ENCODE results near the gene IPMK. TPM values are rescaled to one million over a fixed set of nuclear protein-coding genes. Genes with fewer than 3 reads are reported as not detected.

IPMK gene
- total and polyA plus RNA-seq, 9 of the 15 experiments (the other 6 are each of a cell fraction or from before 2014, with no cell fraction given), result 0.98 to 4.4 (median 2.7) TPM

GRCh38 chr10:58307676-58308075, 40.0 kb upstream of the IPMK start:
- H3K4me3 ChIP-seq, result no peak overlapping the region
- intact Hi-C loops (cut with micrococcal nuclease), result no loop called here
- no peak overlapping the region for H3K27ac ChIP-seq (ENCODE audit: extremely low read depth, low read depth, low read length)
- ChIA-PET POLR2A (no interaction called here), CTCF (ENCODE audit: low intra/inter-chr PET ratio) (no interaction called here)
- no peak overlapping the region for H3K4me2 ChIP-seq (ENCODE audit: insufficient read depth, low read length)
- in situ Hi-C loops (cut with MboI), result no loop called here
- no peaks in the 10 kb centered on the region for H3K9me3 ChIP-seq (replicated peaks; ENCODE audit: control insufficient read depth, insufficient read depth, low read depth, low read length)
- 1% methylated on average over 3 of the region's 3 CpGs for WGBS (ENCODE audit: insufficient coverage, low coverage, missing lambda C conversion rate)
- FAIRE-seq (no peak), ATAC-seq (no peak), DNase-seq (ENCODE audit: extremely low read depth in 1 of 4, low spot score in 3 of 4) (no peak)
- H3K36me3 ChIP-seq (ENCODE audit: control insufficient read depth, insufficient read depth, low read length), result no peaks in the 10 kb centered on the region
- H3K9me1 ChIP-seq (ENCODE audit: control insufficient read depth, insufficient read depth, low read length), result no peaks in the 10 kb centered on the region
- H4K20me1 ChIP-seq (replicated peaks; ENCODE audit: control insufficient read depth, insufficient read depth, low read length), result no peaks in the 10 kb centered on the region
- H2AFZ ChIP-seq (ENCODE audit: low read depth, low read length), result no peak overlapping the region
- H3K27me3 ChIP-seq (ENCODE audit: control insufficient read depth in 2 of 2, insufficient read depth in 2 of 2, low read length in 2 of 2), result peaks cover 4 to 8% of the 10 kb centered on the region in 2 experiments; a peak in 4 of 5 replicates
- TF ChIP-seq RBM25 (IDR thresholded peaks at IDR 0.05; ENCODE audit: low read depth, low read length, severe bottlenecking) (peak; percentile 51), ZNF121 (CRISPR knock-in tag; conservative IDR thresholded peaks at IDR 0.05) (peak; percentile 77), ZNF445 (CRISPR knock-in tag; IDR thresholded peaks at IDR 0.05; ENCODE audit: low read depth) (no peak)
- H3K4me1 ChIP-seq (replicated peaks in 1 of 2; ENCODE audit: control insufficient read depth in 2 of 2, insufficient read depth in 2 of 2, low read length in 2 of 2), result no peaks in the 10 kb centered on the region
- no peak overlapping the region for H3K9ac ChIP-seq (ENCODE audit: insufficient read depth in 1 of 2, low read depth in 2 of 2, low read length in 2 of 2)
- no TSS peak for BruUV-seq (replicated peaks)
- no peaks in the 10 kb centered on the region for H3K79me2 ChIP-seq (ENCODE audit: control insufficient read depth, insufficient read depth, low read length)

GRCh38 chr10:58305821-58306220, 38.1 kb upstream of the IPMK start:
- Histone ChIP-seq H3K9me1 (ENCODE audit: control insufficient read depth, insufficient read depth, low read length) (no peaks in the 10 kb centered on the region), H3K36me3 (ENCODE audit: control insufficient read depth, insufficient read depth, low read length) (no peaks in the 10 kb centered on the region), H3K4me1 (replicated peaks in 1 of 2; ENCODE audit: control insufficient read depth in 2 of 2, insufficient read depth in 2 of 2, low read length in 2 of 2) (no peaks in the 10 kb centered on the region), H3K27ac (ENCODE audit: extremely low read depth, low read depth, low read length) (no peak overlapping the region), H2AFZ (ENCODE audit: low read depth, low read length) (no peak overlapping the region), H3K27me3 (ENCODE audit: control insufficient read depth in 2 of 2, insufficient read depth in 2 of 2, low read length in 2 of 2) (peaks cover 4 to 8% of the 10 kb centered on the region in 2 experiments; a peak in 4 of 5 replicates), H3K79me2 (ENCODE audit: control insufficient read depth, insufficient read depth, low read length) (no peaks in the 10 kb centered on the region), H3K9ac (ENCODE audit: insufficient read depth in 1 of 2, low read depth in 2 of 2, low read length in 2 of 2) (no peak overlapping the region), H3K9me3 (replicated peaks; ENCODE audit: control insufficient read depth, insufficient read depth, low read depth, low read length) (no peaks in the 10 kb centered on the region), H3K4me3 (no peak overlapping the region), H4K20me1 (replicated peaks; ENCODE audit: control insufficient read depth, insufficient read depth, low read length) (no peaks in the 10 kb centered on the region), H3K4me2 (ENCODE audit: insufficient read depth, low read length) (no peak overlapping the region)
- in situ Hi-C loops (cut with MboI), result no loop called here
- WGBS (ENCODE audit: insufficient coverage, low coverage, missing lambda C conversion rate), result 3% methylated on average over 4 of the region's 4 CpGs
- intact Hi-C loops (cut with micrococcal nuclease), result no loop called here
- FAIRE-seq, result no peak
- ChIA-PET CTCF (ENCODE audit: low intra/inter-chr PET ratio) (no interaction called here), POLR2A (interaction anchor here (1.4 kb wide), 1 partner anchor 9 kb away, joined by 3 read pairs; no protein-coding TSS in a partner anchor)
- ATAC-seq, result no peak
- no peak for DNase-seq (ENCODE audit: extremely low read depth in 1 of 4, low spot score in 3 of 4)
- TF ChIP-seq FOS (IDR thresholded peaks at IDR 0.05; ENCODE audit: extremely low read depth, insufficient read length), result no peak
- TF ChIP-seq ZNF444 (CRISPR knock-in tag; IDR thresholded peaks at IDR 0.05), result no peak
- TF ChIP-seq SP1 (CRISPR knock-in tag; IDR thresholded peaks at IDR 0.05), result no peak
- TF ChIP-seq CBX1 (IDR thresholded peaks at IDR 0.05; ENCODE audit: low read depth), result no peak
- TF ChIP-seq FUS (optimal IDR thresholded peaks at IDR 0.05; ENCODE audit: low read depth, low read length), result no peak
- TF ChIP-seq ZNF184 (CRISPR knock-in tag; IDR thresholded peaks at IDR 0.05), result no peak
- no peak for TF ChIP-seq GATAD2A (IDR thresholded peaks at IDR 0.05)
- no peak for TF ChIP-seq ZNF699 (CRISPR knock-in tag; IDR thresholded peaks at IDR 0.05; ENCODE audit: insufficient replicate concordance)
- TF ChIP-seq HDAC8 (tag; IDR thresholded peaks at IDR 0.05), result no peak
- BruUV-seq (replicated peaks), result no TSS peak
